ENCODE measurements around the gene ANO2.
"Not testable (repeated sequence)": the region's sequence is repeated elsewhere in the genome, so short reads cannot be mapped to it uniquely, and the experiment has no call there.

The ANO2 gene

DNA sequence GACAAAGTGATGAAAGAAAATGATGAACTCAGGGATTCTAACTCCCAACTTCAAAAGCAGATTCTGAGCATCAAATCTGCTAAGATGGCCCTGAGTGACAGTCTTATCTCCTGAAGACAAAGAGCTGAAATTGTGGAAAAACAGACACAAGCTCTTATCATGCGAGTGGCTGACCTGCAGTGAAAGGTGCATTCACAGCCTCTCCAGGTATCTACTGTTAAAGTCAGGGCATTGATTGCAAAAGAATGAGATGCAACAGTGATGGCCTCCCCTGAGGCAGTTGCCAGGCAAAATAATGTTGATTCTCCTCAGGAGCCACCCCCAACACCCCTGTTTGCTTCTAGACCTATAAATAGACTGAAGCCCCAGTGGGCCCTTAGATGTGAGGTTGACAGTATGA, 126.2 kb downstream of the ANO2 start:
- DNase-seq (ENCODE audit: low read depth), result not testable (repeated sequence)

DNA sequence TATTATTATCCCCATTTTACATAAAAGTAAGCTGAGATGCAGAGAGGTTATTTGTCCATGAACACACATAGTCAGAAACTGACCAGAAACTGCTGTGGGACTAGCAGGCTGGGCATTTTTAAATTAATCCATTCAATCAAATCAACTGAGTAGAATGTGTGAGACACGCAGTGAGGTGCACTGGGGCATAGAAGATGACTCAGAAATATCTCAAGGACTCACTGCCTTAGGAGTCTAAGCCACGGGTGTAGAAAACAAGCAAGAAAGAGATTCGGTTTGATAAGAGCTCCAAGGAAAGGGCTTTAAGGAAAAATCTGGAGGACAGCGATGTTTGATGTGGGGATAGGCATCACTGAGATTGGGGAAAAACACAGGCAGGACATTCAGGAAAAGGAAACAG, 127.8 kb downstream of the ANO2 start:
- no peak for DNase-seq (ENCODE audit: low read depth)

DNA sequence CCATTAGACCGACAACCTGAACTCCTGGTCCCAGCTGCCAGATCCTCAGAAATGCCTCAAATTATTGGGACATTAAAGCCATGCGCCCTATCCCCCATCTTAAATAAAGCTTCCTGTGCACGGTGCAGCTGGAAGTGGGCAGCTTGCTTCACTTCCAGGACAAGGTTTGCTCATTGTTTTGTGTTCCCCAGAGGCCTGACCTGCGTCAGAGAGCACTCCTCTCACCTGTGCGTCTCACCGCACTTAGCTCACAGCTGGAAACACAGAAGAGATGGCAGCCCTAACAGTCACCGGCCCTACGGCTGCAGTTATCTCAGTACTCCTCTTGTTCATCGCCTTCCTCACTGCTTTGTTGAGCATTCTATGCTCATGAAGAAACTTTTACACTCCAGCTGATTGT, 135.5 kb downstream of the ANO2 start:
- DNase-seq (ENCODE audit: low read depth), result no peak

GRCh38 chr12:5808981-5809380, 136.1 kb downstream of the ANO2 start:
- DNase-seq (ENCODE audit: low read depth), result peak; percentile 45

GRCh38 chr12:5807514-5808219, 137.4 kb downstream of the ANO2 start:
- DNase-seq (ENCODE audit: low read depth), result no peak

DNA sequence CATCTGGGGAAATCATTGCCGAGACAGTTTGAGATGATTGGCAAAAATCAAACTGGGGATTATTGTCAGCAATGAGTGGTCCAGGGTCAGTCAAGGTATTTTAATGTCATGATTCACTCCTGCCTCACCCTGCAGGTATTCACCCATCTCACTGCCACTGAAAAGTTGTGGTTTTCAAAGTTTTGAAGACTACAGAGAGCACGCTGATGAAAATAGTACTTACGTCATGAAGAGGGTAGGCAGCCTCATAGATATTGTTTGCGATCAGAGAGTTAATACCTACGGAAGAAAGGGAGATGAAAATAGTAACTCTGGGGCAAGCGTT, 138.0 kb downstream of the ANO2 start:
- DNase-seq (ENCODE audit: low read depth), result peak; percentile 7

DNA sequence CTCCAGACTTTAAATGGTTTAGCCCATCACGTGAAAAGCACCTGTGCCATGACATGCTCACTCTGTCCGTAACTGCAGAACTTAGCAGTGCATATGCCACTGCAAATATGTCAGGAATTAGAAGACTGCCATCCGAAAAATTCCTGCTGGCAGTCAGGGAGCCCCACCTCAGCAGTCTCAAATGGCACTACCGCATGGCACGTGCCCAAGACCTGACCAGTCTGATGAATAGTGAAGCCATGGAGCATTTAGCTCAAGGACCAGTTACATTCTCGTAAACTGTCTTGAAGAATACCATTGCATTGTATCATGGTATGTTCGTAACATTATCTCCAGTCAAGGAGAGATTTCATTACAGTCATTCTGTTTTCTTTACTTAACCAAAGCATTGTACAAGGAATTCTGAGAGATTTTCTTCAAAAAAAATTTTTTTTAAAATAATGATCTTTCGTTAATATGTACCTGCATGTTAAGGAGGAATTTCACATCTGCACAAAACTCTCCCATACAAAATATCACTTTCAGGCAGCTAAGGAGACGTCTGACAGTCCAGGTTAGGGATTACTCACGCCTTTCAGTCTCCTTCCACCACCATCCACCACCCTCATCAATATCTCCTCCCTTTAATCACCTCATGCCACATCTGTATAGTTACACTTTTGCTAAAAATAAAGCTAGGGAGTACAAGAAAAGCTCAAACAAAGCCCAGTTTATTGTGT, 138.5 kb downstream of the ANO2 start:
- peak; percentile 8 for DNase-seq (ENCODE audit: low read depth)

DNA sequence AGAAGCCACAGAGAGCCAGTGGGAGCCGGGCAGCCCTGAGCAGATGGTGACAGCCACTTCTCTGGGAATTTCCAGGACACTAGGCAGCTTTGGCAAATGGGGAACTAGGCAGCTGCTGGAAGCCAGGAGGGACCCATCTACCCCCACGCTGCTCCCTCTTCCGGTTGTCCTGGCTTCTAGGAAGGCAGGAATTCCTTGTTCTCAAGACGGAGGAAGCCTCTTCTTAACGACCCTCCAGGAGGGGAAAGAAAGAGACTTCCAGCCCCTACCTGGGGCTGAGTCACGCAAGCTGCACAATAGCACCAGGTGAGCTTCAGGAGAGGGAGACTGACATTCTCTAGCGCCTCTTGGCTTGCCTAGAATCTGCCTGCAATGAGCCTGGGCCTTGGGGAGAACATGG, 141.5 kb downstream of the ANO2 start:
- no peak for DNase-seq (ENCODE audit: low read depth)

- DNase-seq (ENCODE audit: low read depth), result no peak
Observed at GRCh38 chr12:5798242-5799015, 146.6 kb downstream of the ANO2 start.

DNA sequence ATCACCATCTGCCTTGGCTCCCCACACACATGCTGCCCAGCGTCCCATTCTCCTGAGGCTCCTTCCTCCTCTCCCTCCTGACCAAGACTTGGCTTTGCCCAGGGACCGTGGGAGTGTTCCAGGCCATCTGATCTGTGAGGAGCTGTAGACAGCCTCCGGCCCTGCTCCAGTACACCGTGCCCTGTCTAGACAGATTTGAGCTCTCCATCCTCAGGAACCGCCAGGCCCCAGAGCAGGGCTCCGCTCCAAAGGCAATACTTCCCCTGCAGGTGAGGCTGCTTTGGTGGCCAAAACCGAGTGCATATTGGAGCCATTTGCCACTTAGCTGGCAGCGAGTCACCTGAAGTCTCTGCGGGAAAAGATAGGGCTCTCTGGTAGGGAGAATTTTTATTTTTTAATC, 147.4 kb downstream of the ANO2 start:
- DNase-seq (ENCODE audit: low read depth), result no peak

DNA sequence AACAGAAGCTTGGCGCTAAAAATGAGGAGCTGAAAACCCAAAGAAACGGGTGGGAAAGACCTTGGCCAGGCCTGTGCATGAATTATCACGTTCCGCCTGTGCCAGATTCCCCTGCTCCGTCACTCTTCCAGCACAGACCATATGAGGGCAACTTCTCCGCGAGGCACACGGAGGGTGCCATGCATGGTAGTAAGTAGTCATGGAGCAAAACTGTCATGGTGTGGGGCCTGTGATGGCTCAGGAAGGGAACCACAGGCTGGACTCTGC, 148.2 kb downstream of the ANO2 start:
- no peak for DNase-seq (ENCODE audit: low read depth)

GRCh38 chr12:5796171-5796958, 148.7 kb downstream of the ANO2 start:
- DNase-seq (ENCODE audit: low read depth), result no peak

DNA sequence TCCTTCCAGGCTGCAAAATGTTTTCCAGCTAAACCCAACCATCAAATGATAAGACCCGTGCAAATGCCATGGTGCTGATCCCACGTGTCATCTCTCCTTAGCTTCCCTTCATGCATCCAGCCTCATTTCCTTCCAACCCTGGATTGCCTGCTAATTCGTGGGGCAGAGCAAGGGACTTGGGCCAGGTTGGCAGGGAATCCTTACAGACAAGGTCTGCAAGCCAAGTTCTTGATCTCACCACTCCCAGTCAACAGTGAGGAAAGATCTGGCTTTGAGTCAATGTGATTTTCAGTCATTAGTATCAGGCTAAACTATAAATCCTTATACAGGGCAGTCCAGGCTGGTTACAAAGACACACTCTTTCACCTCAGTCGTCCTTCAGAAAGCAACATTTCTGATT, 150.9 kb downstream of the ANO2 start:
- DNase-seq (ENCODE audit: low read depth), result no peak

DNA sequence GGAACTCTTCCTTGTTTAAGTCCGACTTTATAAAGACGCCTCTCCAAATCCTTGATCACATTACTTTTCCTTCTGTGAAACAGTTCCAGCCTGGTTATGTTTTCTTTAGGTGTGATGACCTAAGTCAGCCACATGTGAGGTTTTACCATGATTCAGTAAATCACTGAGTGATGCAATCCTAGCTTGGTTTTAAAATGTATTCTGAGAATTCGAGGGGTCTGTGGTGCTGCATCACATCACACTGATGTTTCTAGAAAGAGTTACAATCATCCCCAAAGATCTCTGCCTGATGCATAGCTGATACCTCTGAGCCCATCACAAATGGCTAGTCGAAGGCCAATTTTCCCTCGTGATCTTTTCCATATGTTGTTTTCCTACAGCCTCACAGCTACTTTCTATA, 152.7 kb downstream of the ANO2 start:
- no peak for DNase-seq (ENCODE audit: low read depth)

GRCh38 chr12:5789469-5789968, 155.5 kb downstream of the ANO2 start:
- no peak for DNase-seq (ENCODE audit: low read depth)

- no peak for DNase-seq (ENCODE audit: low read depth)
Observed at GRCh38 chr12:5787828-5788227, 157.2 kb downstream of the ANO2 start.

DNA sequence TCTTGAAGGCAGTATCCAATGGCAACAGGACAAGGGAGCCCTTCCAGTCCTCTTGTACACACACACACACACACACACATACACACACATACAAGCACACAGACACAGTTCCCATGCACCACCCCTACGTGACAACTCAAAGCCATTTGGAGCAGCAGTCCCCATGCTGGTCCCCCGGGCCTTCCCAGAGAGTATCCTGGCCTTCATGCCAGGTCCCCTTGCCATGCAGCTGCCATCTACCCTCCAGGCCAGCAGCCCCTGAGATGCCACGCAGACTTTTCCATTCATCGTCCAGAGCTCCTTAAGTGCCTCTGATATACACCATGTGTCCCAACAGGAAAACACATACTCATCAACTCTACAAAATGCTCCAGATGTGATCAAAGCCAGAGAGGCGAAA, 159.5 kb downstream of the ANO2 start:
- no peak for DNase-seq (ENCODE audit: low read depth)

DNA sequence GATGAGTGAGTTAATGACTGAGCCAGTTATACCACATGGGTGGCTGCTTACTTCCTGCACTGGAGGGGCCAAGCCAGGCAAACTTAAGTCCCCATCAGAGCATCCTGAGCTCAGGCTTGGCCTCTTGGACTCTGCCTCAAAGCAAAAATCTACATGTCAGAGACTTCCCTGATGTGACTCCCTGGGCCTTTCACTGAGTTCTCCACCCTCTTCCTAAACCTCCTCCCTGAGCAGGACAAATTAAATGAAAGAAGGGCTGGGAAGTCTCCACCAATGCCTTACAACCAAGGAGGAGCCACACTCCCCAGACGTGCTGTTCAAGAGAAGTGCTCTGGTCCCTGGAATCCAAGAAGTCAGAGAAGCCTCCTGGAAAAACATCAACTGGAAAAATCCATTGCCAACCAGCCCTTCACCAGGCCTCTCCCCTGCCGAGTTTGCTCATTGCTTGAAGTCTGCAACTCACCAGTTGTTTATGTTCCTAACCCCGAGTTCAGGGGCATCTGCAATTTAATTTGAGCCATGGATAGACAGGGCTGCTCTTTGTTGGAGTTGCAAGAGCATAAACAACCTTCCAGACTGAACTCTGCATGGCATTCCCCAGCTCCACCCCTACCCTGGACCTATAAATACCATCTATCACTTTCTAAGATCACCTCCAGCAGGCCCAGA, 160.5 kb downstream of the ANO2 start:
- no peak for DNase-seq (ENCODE audit: low read depth)

- DNase-seq (ENCODE audit: low read depth), result no peak
Observed at GRCh38 chr12:5783289-5783920, 161.7 kb downstream of the ANO2 start.

DNA sequence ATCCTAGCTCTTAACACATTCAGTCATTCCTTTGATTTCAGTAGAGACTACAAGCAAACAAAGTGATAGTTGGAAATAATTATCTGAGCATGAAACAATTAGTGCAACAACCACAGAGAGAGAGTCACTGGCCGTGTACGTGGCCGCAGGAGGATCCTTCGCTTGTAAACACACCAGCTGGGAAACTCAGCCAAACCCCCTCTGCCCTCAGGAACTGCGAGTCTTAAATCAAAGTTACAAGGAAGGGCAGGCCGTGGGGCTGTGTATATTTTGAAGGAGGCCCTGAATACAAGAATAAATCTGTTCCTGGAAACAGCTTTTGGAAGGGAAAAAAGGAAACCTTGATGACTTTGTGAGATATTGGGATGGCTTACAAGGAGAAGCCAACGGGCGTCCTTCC, 164.5 kb downstream of the ANO2 start:
- DNase-seq (ENCODE audit: low read depth), result no peak

DNA sequence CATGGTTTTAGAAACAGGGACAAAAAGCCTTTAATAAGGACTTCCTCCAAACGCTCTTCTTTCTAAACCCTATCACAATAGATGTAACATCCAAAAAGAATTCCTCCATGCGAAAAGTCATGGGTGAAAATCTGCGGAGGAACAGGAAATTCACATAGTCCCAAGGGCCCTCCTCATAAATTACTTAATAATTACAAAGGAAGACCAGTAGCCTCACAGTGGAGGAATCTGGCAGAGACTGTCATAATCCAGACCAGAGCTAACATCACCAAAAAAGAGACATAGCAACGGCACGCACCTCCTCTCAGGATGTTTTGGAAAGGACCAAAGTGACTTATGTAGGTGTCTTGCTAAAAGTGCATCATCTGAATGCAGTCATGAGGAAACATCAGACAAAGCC, 165.7 kb downstream of the ANO2 start:
- no peak for DNase-seq (ENCODE audit: low read depth)

GRCh38 chr12:5778821-5779220, 166.2 kb downstream of the ANO2 start:
- DNase-seq (ENCODE audit: low read depth), result no peak

Data from iris pigment epithelial cell (primary cell).